Epithelial cell of esophagus (primary cell): ENCODE data around the gene COPZ2.
A peak's percentile ranks its signal among the peaks of the same experiment; 100 is the strongest.

ENCODE experiments used
- DNase-seq: peaks from one replicate; pipeline ENCODE4 v3.0.0; 2010; ENCODE audit warnings: low read depth
- H3K4me3 ChIP-seq: 2 replicates; pipeline ENCODE4 v1.5.1; 2011; ENCODE audit warnings: mild to moderate bottlenecking, low read length, control low read depth
- CTCF ChIP-seq: IDR thresholded peaks from 2 replicates; pipeline ENCODE4 v1.5.1; 2011; ENCODE audit warnings: low read depth, mild to moderate bottlenecking, low read length, control low read depth, inconsistent platforms; ENCODE audit not compliant: insufficient read depth; ENCODE audit errors: missing control alignments

COPZ2 gene

GRCh38 chr17:47982645-47983390 lies 54.8 kb downstream of the COPZ2 start:
- no peak for DNase-seq
- H3K4me3 ChIP-seq = no peak overlapping the region
- no peak for TF ChIP-seq CTCF

- TF ChIP-seq CTCF = no peak
Measured at GRCh38 chr17:47982091-47982617, 55.4 kb downstream of the COPZ2 start.

GRCh38 chr17:47981462-47981861 lies 56.1 kb downstream of the COPZ2 start:
- no peak overlapping the region for H3K4me3 ChIP-seq
- no peak for TF ChIP-seq CTCF

More at GRCh38 chr17:47982091-47982617, 55.4 kb downstream of the COPZ2 start:
- H3K4me3 ChIP-seq = no peak overlapping the region
- DNase-seq = no peak

GRCh38 chr17:47980541-47980940 lies 57.1 kb downstream of the COPZ2 start:
- no peak for DNase-seq
- no peak overlapping the region for H3K4me3 ChIP-seq
- no peak for TF ChIP-seq CTCF

More at GRCh38 chr17:47981462-47981861, 56.1 kb downstream of the COPZ2 start:
- no peak for DNase-seq

- peak; percentile 68 for TF ChIP-seq CTCF
- no peak overlapping the region for H3K4me3 ChIP-seq
- peak; percentile 58 for DNase-seq
Measured at GRCh38 chr17:47978324-47978723, 59.3 kb downstream of the COPZ2 start.
